ENCODE measurements around the gene RASA3. TPM values are rescaled to one million over a fixed set of nuclear protein-coding genes. Genes with fewer than 3 reads are reported as not detected.

The RASA3 gene
- total RNA-seq, 1 donor from 2014 or later = 41.1 TPM

DNA sequence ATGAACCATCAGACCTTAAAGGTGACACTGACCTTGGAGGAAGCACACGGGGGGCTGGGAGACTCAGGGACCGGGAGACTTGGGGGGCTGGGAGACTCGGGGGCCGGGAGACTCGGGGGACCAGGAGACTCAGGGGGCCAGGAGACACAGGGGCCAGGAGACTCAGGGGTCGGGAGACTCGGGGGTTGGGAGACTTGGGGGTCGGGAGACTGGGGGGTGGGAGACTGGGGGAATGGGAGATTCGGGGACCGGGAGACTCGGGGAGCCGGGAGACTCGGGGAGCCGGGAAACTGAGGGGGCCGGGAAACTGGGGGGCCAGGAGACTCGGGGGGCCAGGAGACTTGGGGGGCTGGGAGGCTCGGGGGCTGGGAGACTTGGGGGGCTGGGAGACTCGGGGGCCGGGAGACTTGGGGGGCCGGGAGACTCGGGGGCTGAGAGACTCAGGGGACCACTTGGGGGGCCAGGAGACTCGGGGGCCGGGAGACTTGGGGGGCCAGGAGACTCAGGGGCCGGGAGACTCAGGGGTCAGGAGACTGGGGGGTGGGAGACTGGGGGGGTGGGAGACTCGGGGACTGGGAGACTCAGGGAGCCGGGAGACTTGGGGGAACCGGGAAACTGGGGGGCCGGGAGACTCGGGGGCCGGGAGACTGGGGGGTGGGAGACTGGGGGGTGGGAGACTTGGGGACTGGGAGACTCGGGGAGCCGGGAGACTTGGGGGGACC, 62.9 kb downstream of the RASA3 start:
- Histone ChIP-seq H3K9ac (ENCODE audit: low read length) (peak overlapping the region; percentile 53), H3K36me3 (ENCODE audit: insufficient read depth, low read length) (peaks cover 11% of the 10 kb centered on the region), H3K27ac (ENCODE audit: low read depth, low read length) (no peak overlapping the region), H4K20me1 (ENCODE audit: insufficient read depth, low read length) (peaks cover 43% of the 10 kb centered on the region), H3K9me3 (ENCODE audit: insufficient read depth, low read depth, low read length) (no peaks in the 10 kb centered on the region), H3K27me3 (ENCODE audit: insufficient read depth, low read length) (no peaks in the 10 kb centered on the region), H3K4me3 (ENCODE audit: insufficient read depth, low read depth, low read length) (no peak overlapping the region), H3K4me1 (ENCODE audit: insufficient read depth, low read length) (peaks cover 53% of the 10 kb centered on the region), H3K4me2 (ENCODE audit: low read length) (peak overlapping the region; percentile 58), H3K79me2 (ENCODE audit: insufficient read depth, low read length) (peaks cover 76% of the 10 kb centered on the region), H2AFZ (ENCODE audit: low read depth, low read length) (no peak overlapping the region)
- no peaks in the 10 kb centered on the region for H3K27me3 Mint-ChIP-seq (ENCODE audit: low read depth, unreplicated experiment)
- peaks cover 41% of the 10 kb centered on the region for H3K4me1 Mint-ChIP-seq (ENCODE audit: low read depth, unreplicated experiment)
- DNase-seq (ENCODE audit: low read depth) = no peak
- peaks cover 18% of the 10 kb centered on the region for H3K36me3 Mint-ChIP-seq (ENCODE audit: low read depth, unreplicated experiment)
- H3K9me3 Mint-ChIP-seq (ENCODE audit: unreplicated experiment) = peaks cover 3% of the 10 kb centered on the region
- FAIRE-seq = no peak
- H3K27ac Mint-ChIP-seq (ENCODE audit: unreplicated experiment) = peak overlapping the region; percentile 91
- no peak for TF ChIP-seq EZH2 (IDR thresholded peaks at IDR 0.05; ENCODE audit: insufficient read depth, low read length)
- TF ChIP-seq, protein P1, sequence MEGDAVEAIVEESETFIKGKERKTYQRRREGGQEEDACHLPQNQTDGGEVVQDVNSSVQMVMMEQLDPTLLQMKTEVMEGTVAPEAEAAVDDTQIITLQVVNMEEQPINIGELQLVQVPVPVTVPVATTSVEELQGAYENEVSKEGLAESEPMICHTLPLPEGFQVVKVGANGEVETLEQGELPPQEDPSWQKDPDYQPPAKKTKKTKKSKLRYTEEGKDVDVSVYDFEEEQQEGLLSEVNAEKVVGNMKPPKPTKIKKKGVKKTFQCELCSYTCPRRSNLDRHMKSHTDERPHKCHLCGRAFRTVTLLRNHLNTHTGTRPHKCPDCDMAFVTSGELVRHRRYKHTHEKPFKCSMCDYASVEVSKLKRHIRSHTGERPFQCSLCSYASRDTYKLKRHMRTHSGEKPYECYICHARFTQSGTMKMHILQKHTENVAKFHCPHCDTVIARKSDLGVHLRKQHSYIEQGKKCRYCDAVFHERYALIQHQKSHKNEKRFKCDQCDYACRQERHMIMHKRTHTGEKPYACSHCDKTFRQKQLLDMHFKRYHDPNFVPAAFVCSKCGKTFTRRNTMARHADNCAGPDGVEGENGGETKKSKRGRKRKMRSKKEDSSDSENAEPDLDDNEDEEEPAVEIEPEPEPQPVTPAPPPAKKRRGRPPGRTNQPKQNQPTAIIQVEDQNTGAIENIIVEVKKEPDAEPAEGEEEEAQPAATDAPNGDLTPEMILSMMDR (IDR thresholded peaks at IDR 0.05; ENCODE audit: insufficient read depth, low read depth, low read length) = no peak
- H3K4me3 Mint-ChIP-seq (ENCODE audit: unreplicated experiment) = no peak overlapping the region

DNA sequence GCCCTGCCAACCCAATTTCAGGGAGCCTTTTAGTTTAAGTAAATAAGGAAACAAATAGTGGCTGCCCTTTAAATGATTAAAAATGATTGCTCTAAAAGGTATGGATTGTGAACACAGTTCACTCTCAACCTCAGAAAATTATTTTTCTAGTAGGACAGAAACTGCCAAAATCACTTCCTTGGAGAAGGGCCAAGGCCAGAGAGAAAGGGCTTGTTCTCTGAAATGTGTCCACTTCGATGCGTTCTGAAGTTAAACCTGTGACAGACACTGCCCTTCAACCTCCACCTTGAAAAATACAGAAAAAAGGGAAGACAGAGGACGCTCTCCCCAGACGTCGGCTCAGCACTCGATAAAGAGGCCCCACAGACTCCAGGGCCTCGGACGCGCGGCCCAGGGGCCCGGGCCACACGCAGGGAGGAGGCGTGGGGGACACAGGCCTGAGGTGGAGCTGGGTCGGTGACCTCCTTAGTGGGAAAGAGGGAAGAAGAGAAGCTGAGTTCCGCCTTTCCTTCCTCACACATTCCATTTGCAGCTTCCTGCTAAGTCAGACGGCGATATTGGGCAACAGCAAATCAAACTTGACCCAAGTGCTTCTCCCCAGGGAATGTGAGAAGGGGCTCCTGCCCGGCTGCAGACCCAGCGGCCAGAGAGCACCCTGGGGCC, 63.6 kb downstream of the RASA3 start:
- H3K4me3 Mint-ChIP-seq (ENCODE audit: unreplicated experiment) = no peak overlapping the region

More for the DNA sequence above, 63.6 kb downstream of the RASA3 start:
- Histone ChIP-seq H3K79me2 (ENCODE audit: insufficient read depth, low read length) (peaks cover 76% of the 10 kb centered on the region), H3K27ac (ENCODE audit: low read depth, low read length) (peak overlapping the region; percentile 96), H2AFZ (ENCODE audit: low read depth, low read length) (no peak overlapping the region), H3K36me3 (ENCODE audit: insufficient read depth, low read length) (peaks cover 8% of the 10 kb centered on the region), H4K20me1 (ENCODE audit: insufficient read depth, low read length) (peaks cover 36% of the 10 kb centered on the region), H3K4me2 (ENCODE audit: low read length) (peak overlapping the region; percentile 58), H3K27me3 (ENCODE audit: insufficient read depth, low read length) (no peaks in the 10 kb centered on the region), H3K4me1 (ENCODE audit: insufficient read depth, low read length) (peaks cover 61% of the 10 kb centered on the region), H3K9me3 (ENCODE audit: insufficient read depth, low read depth, low read length) (no peaks in the 10 kb centered on the region), H3K9ac (ENCODE audit: low read length) (peak overlapping the region; percentile 53), H3K4me3 (ENCODE audit: insufficient read depth, low read depth, low read length) (no peak overlapping the region)
- no peaks in the 10 kb centered on the region for H3K27me3 Mint-ChIP-seq (ENCODE audit: low read depth, unreplicated experiment)
- TF ChIP-seq, protein P1 (IDR thresholded peaks at IDR 0.05; ENCODE audit: insufficient read depth, low read depth, low read length) = no peak
- TF ChIP-seq EZH2 (IDR thresholded peaks at IDR 0.05; ENCODE audit: insufficient read depth, low read length) = no peak
- DNase-seq (ENCODE audit: low read depth) (peak; percentile 56), FAIRE-seq (no peak)
- peaks cover 3% of the 10 kb centered on the region for H3K9me3 Mint-ChIP-seq (ENCODE audit: unreplicated experiment)
- H3K36me3 Mint-ChIP-seq (ENCODE audit: low read depth, unreplicated experiment) = peaks cover 14% of the 10 kb centered on the region
- peaks cover 46% of the 10 kb centered on the region for H3K4me1 Mint-ChIP-seq (ENCODE audit: low read depth, unreplicated experiment)
- H3K27ac Mint-ChIP-seq (ENCODE audit: unreplicated experiment) = peak overlapping the region; percentile 91

Measured in astrocyte (in vitro differentiated cells and primary cell).